Natural killer cell treated with Interleukin-12 subunit alpha and Interleukin-12 subunit beta and Interleukin-15 and Interleukin-18, amount 100 ng/mL, for 72 hours (primary cell): ENCODE data around the gene AOC2. TPM values are rescaled to one million over a fixed set of nuclear protein-coding genes. Genes with fewer than 3 reads are reported as not detected.

Source experiments
- ATAC-seq, 2 donors: fragments of 150-1000 bp; cut with Tn5 transposase in 1 of 2; sonication (Bioruptor Pico), chemical (Tn5 transposase) in 1 of 2; 2 replicates each; pipeline ENCODE4 v1.10.0; 2021
- DNase-seq: peaks from one replicate; pipeline ENCODE4 v3.0.0; 2022; ENCODE audit warnings: low spot score
- H3K27ac Mint-ChIP-seq, 2 donors: 1 replicate in 1 of 2; 2 replicates in 1 of 2; pipeline ENCODE4 v1.8.0; 2022; ENCODE audit warnings: mixed read lengths in 2 of 2, mild to moderate bottlenecking in 1 of 2, moderate library complexity in 1 of 2
- H3K27me3 Mint-ChIP-seq, 2 donors: 1 replicate in 1 of 2; 2 replicates in 1 of 2; pipeline ENCODE4 v1.8.0; 2022; ENCODE audit warnings: mixed read lengths in 2 of 2
- H3K36me3 Mint-ChIP-seq: one replicate; pipeline ENCODE4 v1.8.0; 2022; ENCODE audit warnings: mixed read lengths
- H3K4me1 Mint-ChIP-seq, 2 donors: 1 replicate in 1 of 2; 2 replicates in 1 of 2; pipeline ENCODE4 v1.8.0; 2022; ENCODE audit warnings: low read depth in 2 of 2, mixed read lengths in 2 of 2, mild to moderate bottlenecking in 1 of 2
- H3K4me3 Mint-ChIP-seq: one replicate; pipeline ENCODE4 v1.8.0; 2022; ENCODE audit warnings: mixed read lengths
- H3K9me3 Mint-ChIP-seq: 2 replicates; pipeline ENCODE4 v1.8.0; 2022; ENCODE audit warnings: mixed read lengths
- total RNA-seq, 2 donors: library from RNA; stranded (reverse); gene quantifications; one replicate each; pipeline ENCODE4 v1.2.3, GENCODE V29; 2022

Gene AOC2
- total RNA-seq, 2 donors from 2014 or later, result 3.5 to 5.3 TPM

DNA sequence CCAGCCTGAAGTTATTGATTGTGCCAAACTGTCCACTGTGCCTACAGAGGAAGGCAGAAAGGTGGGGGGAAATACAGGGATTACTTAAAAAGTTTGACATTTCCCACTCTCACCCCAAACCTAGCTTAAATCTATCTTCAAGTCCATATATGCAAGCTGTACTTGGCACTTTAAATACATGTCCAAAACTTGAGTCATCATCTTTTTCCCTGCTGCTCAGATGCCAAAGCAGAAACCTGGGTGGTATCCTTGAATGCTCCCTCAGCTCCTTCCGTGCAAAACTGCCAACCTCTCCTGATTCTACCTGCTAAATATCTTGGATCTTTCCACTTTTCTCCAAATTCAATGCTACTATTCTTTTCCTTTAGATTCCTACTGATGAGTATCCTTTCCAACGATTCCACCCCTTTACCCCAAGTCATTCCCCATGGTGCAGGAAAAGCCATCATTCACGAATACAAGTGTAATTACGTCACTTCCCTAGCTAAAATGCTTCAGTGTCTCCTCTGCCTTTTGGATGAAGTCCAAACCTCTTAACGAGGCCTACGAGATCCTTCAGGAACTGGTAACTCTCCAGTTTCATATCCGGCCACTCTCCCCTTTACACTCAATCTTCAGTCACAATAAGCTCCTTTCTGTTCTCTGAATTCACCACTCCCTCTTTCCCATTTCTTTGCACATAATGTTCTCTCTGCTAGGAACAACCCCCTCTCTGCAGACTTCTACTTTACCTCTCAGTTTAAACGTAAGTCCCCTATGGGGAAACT lies 29.6 kb upstream of the AOC2 start:
- DNase-seq (no peak), ATAC-seq (no peak)
- H3K27me3 Mint-ChIP-seq, result no peaks in the 10 kb centered on the region
- no peak overlapping the region for H3K27ac Mint-ChIP-seq
- H3K4me3 Mint-ChIP-seq, result no peak overlapping the region
- H3K36me3 Mint-ChIP-seq, result peaks cover 34% of the 10 kb centered on the region
- H3K4me1 Mint-ChIP-seq, result peaks cover 3 to 12% of the 10 kb centered on the region in 2 donors
- H3K9me3 Mint-ChIP-seq, result no peaks in the 10 kb centered on the region

DNA sequence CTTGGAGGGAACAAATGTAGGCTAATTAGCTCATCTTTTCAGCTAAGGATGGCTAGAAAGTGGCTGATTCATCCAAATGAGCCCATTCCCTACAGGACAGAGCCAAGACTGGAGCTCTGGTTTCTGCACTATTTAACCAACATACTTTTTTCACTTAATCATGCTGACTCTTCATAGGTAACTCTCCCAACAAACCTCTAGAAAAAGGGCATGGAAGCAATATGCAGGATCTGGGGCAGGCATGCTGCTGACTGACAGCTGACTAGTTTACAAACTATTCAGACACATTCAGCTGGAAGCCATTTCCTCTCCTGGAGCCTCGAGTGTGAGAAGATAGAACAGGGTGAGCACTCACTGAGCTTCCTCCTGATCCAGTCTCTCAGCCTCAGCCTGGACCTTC lies 26.5 kb upstream of the AOC2 start:
- H3K4me1 Mint-ChIP-seq, result peaks cover 11 to 20% of the 10 kb centered on the region in 2 donors
- DNase-seq, result no peak
- peaks cover 30% of the 10 kb centered on the region for H3K36me3 Mint-ChIP-seq
- no peak overlapping the region for H3K4me3 Mint-ChIP-seq
- H3K27me3 Mint-ChIP-seq, result no peaks in the 10 kb centered on the region
- H3K9me3 Mint-ChIP-seq, result no peaks in the 10 kb centered on the region
- no peak for ATAC-seq
- no peak overlapping the region for H3K27ac Mint-ChIP-seq

- ATAC-seq (no peak), DNase-seq (no peak)
- no peak overlapping the region for H3K27ac Mint-ChIP-seq
- H3K9me3 Mint-ChIP-seq, result no peaks in the 10 kb centered on the region
- H3K4me3 Mint-ChIP-seq, result no peak overlapping the region
- peaks cover 30% of the 10 kb centered on the region for H3K36me3 Mint-ChIP-seq
- peaks cover 11 to 21% of the 10 kb centered on the region in 2 donors for H3K4me1 Mint-ChIP-seq
- H3K27me3 Mint-ChIP-seq, result no peaks in the 10 kb centered on the region
Measured at GRCh38 chr17:42818379-42818778, 26.0 kb upstream of the AOC2 start.

DNA sequence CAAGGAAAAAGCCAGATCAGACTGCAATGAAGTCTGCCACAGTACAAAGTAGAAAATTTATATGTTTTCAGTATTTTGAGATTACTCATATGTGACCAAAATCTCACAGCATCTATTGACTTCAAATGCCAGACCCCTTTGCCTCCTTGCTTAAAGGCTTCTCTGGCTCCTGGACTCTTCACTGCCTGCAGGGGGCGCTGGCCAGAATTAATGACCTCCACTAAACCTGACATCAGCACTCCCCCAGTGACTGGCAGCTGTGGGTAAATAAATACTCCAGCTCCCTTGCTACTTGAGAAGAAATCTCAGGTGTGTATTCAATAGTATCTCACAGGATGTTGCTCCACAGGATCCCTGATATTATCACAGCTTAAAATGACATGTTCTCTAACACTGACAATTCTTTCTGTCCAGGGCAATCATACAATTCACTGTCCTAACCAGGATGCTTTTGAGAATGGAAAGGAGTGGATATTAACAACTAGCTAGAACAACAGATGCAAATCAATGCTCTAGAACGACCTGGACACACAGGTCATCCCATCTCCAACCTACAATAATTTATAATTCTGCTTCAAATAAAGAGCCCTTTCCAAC lies 24.3 kb upstream of the AOC2 start:
- no peak for DNase-seq
- H3K9me3 Mint-ChIP-seq, result no peaks in the 10 kb centered on the region
- no peak overlapping the region for H3K27ac Mint-ChIP-seq
- H3K36me3 Mint-ChIP-seq, result peaks cover 19% of the 10 kb centered on the region
- H3K27me3 Mint-ChIP-seq, result no peaks in the 10 kb centered on the region
- peaks cover 21 to 27% of the 10 kb centered on the region in 2 donors for H3K4me1 Mint-ChIP-seq
- ATAC-seq, result no peak
- no peak overlapping the region for H3K4me3 Mint-ChIP-seq

DNA sequence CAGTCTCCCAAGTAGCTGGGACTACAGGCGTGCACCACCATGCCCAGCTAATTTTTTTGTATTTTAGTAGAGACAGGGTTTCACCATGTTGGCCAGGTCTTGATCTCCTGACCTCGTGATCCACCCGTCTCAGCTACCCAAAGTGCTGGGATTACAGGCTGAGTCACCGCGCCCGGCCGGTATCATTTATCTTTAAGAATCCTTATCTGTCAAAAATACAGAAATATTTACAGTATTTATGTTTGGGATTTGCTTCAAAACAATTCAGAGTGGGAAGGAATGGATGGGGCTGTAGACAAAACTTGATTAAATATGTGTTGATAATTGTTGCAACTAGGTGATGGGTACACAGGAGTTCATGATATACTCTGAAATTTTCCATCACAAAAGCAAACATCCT lies 23.2 kb upstream of the AOC2 start:
- Mint-ChIP-seq H3K27me3 (no peaks in the 10 kb centered on the region), H3K4me1 (peaks cover 22 to 26% of the 10 kb centered on the region in 2 donors), H3K27ac (peak overlapping the region; percentile 18 to 62), H3K36me3 (peaks cover 14% of the 10 kb centered on the region), H3K4me3 (peak overlapping the region; percentile 42), H3K9me3 (no peaks in the 10 kb centered on the region)
- DNase-seq (no peak), ATAC-seq (no peak)

DNA sequence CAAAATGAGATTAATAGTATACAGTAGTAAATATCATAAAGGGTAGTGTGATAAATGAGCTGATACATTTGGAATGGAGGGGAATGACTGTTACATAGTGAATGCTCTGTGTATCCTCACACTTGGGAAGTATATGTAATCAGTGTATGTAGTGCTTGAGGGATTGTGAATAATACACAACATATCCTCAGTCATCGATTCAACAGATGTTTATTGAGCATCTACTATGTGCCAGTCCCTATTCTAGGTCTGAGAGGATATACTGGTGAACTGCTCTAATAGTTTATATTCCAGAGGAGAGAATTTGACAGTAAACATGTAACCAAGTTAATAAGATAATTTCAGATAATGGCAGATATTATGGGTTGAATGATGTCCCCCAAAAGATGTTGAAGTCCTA lies 16.9 kb upstream of the AOC2 start:
- no peak for ATAC-seq
- H3K36me3 Mint-ChIP-seq, result no peaks in the 10 kb centered on the region
- H3K27ac Mint-ChIP-seq, result no peak overlapping the region
- DNase-seq, result no peak
- no peaks in the 10 kb centered on the region for H3K9me3 Mint-ChIP-seq
- peaks cover 7 to 13% of the 10 kb centered on the region in 2 donors for H3K27me3 Mint-ChIP-seq
- H3K4me3 Mint-ChIP-seq, result no peak overlapping the region
- H3K4me1 Mint-ChIP-seq, result peaks cover 18 to 20% of the 10 kb centered on the region in 2 donors

- Mint-ChIP-seq H3K27me3 (peaks cover 7 to 13% of the 10 kb centered on the region in 2 donors), H3K4me1 (peaks cover 18 to 20% of the 10 kb centered on the region in 2 donors), H3K4me3 (peak overlapping the region; percentile 3), H3K27ac (no peak overlapping the region), H3K9me3 (no peaks in the 10 kb centered on the region), H3K36me3 (no peaks in the 10 kb centered on the region)
- no peak for ATAC-seq
- DNase-seq, result no peak
Measured at GRCh38 chr17:42830971-42831370, 13.4 kb upstream of the AOC2 start.

- Mint-ChIP-seq H3K9me3 (no peaks in the 10 kb centered on the region), H3K36me3 (no peaks in the 10 kb centered on the region), H3K27ac (peak overlapping the region; percentile 96 to 97)
Measured at GRCh38 chr17:42832213-42832933, 12.0 kb upstream of the AOC2 start.

GRCh38 chr17:42832934-42833766 lies 11.2 kb upstream of the AOC2 start, which contains the start of gene PSME3:
TSS of gene PSME3 (plus strand) at chr17:42833397. CDS start at chr17:42833632, 235 bp downstream.
- Mint-ChIP-seq H3K27ac (peak within 1 kb of the TSS; percentile 96 to 97), H3K36me3 (peaks cover 5% of the 10 kb centered on the region), H3K4me3 (peak within 1 kb of the TSS; percentile 92), H3K27me3 (peaks cover 0 to 7% of the 10 kb centered on the region in 2 donors), H3K4me1 (peaks cover 20 to 22% of the 10 kb centered on the region in 2 donors), H3K9me3 (no peaks in the 10 kb centered on the region)
- ATAC-seq (peak; percentile 95 to 96), DNase-seq (peak; percentile 93)

More at GRCh38 chr17:42832213-42832933, 12.0 kb upstream of the AOC2 start:
- H3K27me3 Mint-ChIP-seq, result peaks cover 7 to 13% of the 10 kb centered on the region in 2 donors
- DNase-seq, result no peak
- ATAC-seq, result peak in 1 of 2 donors; percentile 8
- peak overlapping the region; percentile 92 for H3K4me3 Mint-ChIP-seq
- peaks cover 18 to 20% of the 10 kb centered on the region in 2 donors for H3K4me1 Mint-ChIP-seq

- no peak for DNase-seq
- peaks cover 20 to 22% of the 10 kb centered on the region in 2 donors for H3K4me1 Mint-ChIP-seq
- H3K27me3 Mint-ChIP-seq, result peaks cover 0 to 5% of the 10 kb centered on the region in 2 donors
- ATAC-seq, result no peak
- H3K27ac Mint-ChIP-seq, result peak overlapping the region; percentile 96 to 97
- peaks cover 8% of the 10 kb centered on the region for H3K36me3 Mint-ChIP-seq
- no peaks in the 10 kb centered on the region for H3K9me3 Mint-ChIP-seq
- peak overlapping the region; percentile 92 for H3K4me3 Mint-ChIP-seq
Measured at GRCh38 chr17:42833767-42834422, 10.5 kb upstream of the AOC2 start.

DNA sequence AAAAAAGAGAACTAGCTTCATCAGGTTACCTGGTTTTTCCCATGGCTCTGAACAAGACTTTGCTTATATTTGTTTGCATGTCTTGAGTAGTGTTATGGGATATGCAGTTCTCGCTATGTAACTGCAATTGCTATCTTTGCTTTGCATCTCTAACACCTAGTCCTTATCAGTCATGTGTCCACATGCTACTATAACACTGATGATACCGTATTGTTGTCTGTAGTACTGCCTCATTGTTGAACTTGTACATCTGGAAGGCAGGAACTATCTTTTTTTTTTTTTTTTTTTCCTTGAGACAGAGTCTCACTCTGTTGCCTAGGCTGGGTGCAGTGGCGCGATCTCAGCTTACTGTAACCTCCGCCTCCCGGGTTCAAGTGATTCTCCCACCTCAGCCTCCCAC lies 8.6 kb upstream of the AOC2 start:
- H3K27ac Mint-ChIP-seq, result no peak overlapping the region
- no peak overlapping the region for H3K4me3 Mint-ChIP-seq
- no peaks in the 10 kb centered on the region for H3K27me3 Mint-ChIP-seq
- H3K36me3 Mint-ChIP-seq, result peaks cover 14% of the 10 kb centered on the region
- DNase-seq (no peak), ATAC-seq (no peak)
- no peaks in the 10 kb centered on the region for H3K9me3 Mint-ChIP-seq
- H3K4me1 Mint-ChIP-seq, result peaks cover 20 to 22% of the 10 kb centered on the region in 2 donors

DNA sequence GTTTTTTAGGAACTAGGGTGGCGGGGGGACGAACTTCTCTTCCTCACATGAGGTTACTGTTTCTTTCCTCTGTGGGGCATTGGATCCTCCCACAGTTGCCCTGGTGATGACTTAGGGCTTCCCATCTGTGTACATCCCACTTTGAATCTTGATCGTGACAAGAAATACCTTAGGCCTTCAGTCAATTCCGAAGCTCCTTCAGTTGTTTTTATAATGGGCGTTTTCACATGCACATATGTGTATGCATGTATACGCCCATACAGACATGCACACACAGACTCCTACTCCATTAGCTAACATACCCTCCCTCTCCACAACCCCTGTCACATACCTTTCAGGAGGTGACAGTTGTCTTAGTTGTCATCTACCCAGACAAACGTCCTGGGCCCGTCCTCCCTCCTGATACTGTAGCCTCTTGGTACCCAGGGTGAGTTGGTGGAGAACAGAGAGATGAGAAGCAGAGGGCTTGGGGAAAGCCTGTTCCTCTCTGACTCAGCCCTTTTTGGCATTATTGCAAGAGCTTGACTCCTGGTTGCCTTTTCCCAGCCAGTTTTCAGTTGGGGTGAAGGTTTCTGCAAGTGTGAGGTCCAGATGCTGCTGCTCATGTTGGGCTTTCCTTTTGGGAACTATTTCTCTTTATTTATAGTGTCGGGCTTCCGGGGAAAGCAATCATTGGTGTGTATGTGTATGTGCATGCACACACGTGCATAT lies 2.2 kb upstream of the AOC2 start:
- Mint-ChIP-seq H3K4me3 (no peak overlapping the region), H3K27ac (no peak overlapping the region), H3K27me3 (no peaks in the 10 kb centered on the region), H3K36me3 (peaks cover 32% of the 10 kb centered on the region), H3K4me1 (peaks cover 19 to 26% of the 10 kb centered on the region in 2 donors), H3K9me3 (no peaks in the 10 kb centered on the region)
- no peak for ATAC-seq
- no peak for DNase-seq
